ENCODE results near the gene HEPHL1.

Gene HEPHL1

GRCh38 chr11:94125407-94126115, 104.4 kb downstream of the HEPHL1 start:
- no peaks in the 10 kb centered on the region for H3K9me3 ChIP-seq
- TF ChIP-seq CTCF (IDR thresholded peaks at IDR 0.05), result no peak

GRCh38 chr11:94127638-94128037, 106.5 kb downstream of the HEPHL1 start:
- Histone ChIP-seq H3K36me3 (no peaks in the 10 kb centered on the region), H3K4me1 (ENCODE audit: control insufficient read depth in 1 of 2, insufficient read depth in 1 of 2, low read depth in 1 of 2, low read length in 1 of 2) (peaks cover 22 to 28% of the 10 kb centered on the region in 2 experiments), H3K4me3 (ENCODE audit: low read depth in 1 of 2, low read length in 1 of 2) (no peak overlapping the region), H3K27ac (no peak overlapping the region), H3K9me3 (no peaks in the 10 kb centered on the region), H3K27me3 (peaks cover 55% of the 10 kb centered on the region)
- TF ChIP-seq CTCF (IDR thresholded peaks at IDR 0.05), result no peak

More at GRCh38 chr11:94125407-94126115, 104.4 kb downstream of the HEPHL1 start:
- H3K36me3 ChIP-seq, result no peaks in the 10 kb centered on the region
- no peak overlapping the region for H3K27ac ChIP-seq
- peaks cover 45% of the 10 kb centered on the region for H3K27me3 ChIP-seq
- peaks cover 18 to 23% of the 10 kb centered on the region in 2 experiments for H3K4me1 ChIP-seq (ENCODE audit: control insufficient read depth in 1 of 2, insufficient read depth in 1 of 2, low read depth in 1 of 2, low read length in 1 of 2)
- H3K4me3 ChIP-seq (ENCODE audit: low read depth in 1 of 2, low read length in 1 of 2), result no peak overlapping the region

GRCh38 chr11:94128291-94128745, 107.2 kb downstream of the HEPHL1 start:
- Histone ChIP-seq H3K9me3 (no peaks in the 10 kb centered on the region), H3K36me3 (no peaks in the 10 kb centered on the region), H3K4me1 (ENCODE audit: control insufficient read depth in 1 of 2, insufficient read depth in 1 of 2, low read depth in 1 of 2, low read length in 1 of 2) (peaks cover 22 to 28% of the 10 kb centered on the region in 2 experiments), H3K4me3 (ENCODE audit: low read depth in 1 of 2, low read length in 1 of 2) (peak overlapping the region; percentile 60 to 66), H3K27me3 (peaks cover 55% of the 10 kb centered on the region), H3K27ac (no peak overlapping the region)
- TF ChIP-seq CTCF (IDR thresholded peaks at IDR 0.05), result no peak

- Histone ChIP-seq H3K4me1 (ENCODE audit: control insufficient read depth in 1 of 2, insufficient read depth in 1 of 2, low read depth in 1 of 2, low read length in 1 of 2) (peaks cover 22 to 28% of the 10 kb centered on the region in 2 experiments), H3K36me3 (no peaks in the 10 kb centered on the region), H3K4me3 (ENCODE audit: low read depth in 1 of 2, low read length in 1 of 2) (peak within 1 kb of the TSS; percentile 60 to 66), H3K27ac (no peak within 1 kb of the TSS), H3K27me3 (peaks cover 55% of the 10 kb centered on the region), H3K9me3 (no peaks in the 10 kb centered on the region)
- no peak for TF ChIP-seq CTCF (IDR thresholded peaks at IDR 0.05)
Observed at GRCh38 chr11:94128746-94129511, 107.8 kb downstream of the HEPHL1 start, which contains the start of gene PANX1. PANX1 (plus strand) TSS chr11:94128841; CDS start chr11:94129313, 472 bp downstream.

GRCh38 chr11:94129512-94130297, 108.6 kb downstream of the HEPHL1 start:
- Histone ChIP-seq H3K9me3 (no peaks in the 10 kb centered on the region), H3K27me3 (peaks cover 55% of the 10 kb centered on the region), H3K27ac (no peak overlapping the region), H3K4me1 (ENCODE audit: control insufficient read depth in 1 of 2, insufficient read depth in 1 of 2, low read depth in 1 of 2, low read length in 1 of 2) (peaks cover 22 to 28% of the 10 kb centered on the region in 2 experiments), H3K4me3 (ENCODE audit: low read depth in 1 of 2, low read length in 1 of 2) (peak overlapping the region; percentile 60 to 66), H3K36me3 (no peaks in the 10 kb centered on the region)
- no peak for TF ChIP-seq CTCF (IDR thresholded peaks at IDR 0.05)
